Kidney (tissue), 22 donors: ENCODE measurements around the gene ZNF101. TPM values are rescaled to one million over a fixed set of nuclear protein-coding genes. Genes with fewer than 3 reads are reported as not detected.

Experiments
- DNase-seq, 5 donors: peaks; one replicate each; pipeline ENCODE4 v3.0.0-alpha.2; 2013 to 2020
- FAIRE-seq: peaks from 2 replicates; lab custom pipeline; 2012; peaks lifted over from hg19 to GRCh38; lab: Jason Lieb, UNC
- H3K27ac ChIP-seq, 2 donors: one replicate each; pipeline ENCODE4 v1.7.0; 2013; ENCODE audit warnings: low read depth in 2 of 2, low read length in 2 of 2, inconsistent platforms in 1 of 2
- H3K27me3 ChIP-seq: one replicate; pipeline ENCODE4 v1.7.1; 2013; ENCODE audit warnings: low read length, inconsistent platforms; ENCODE audit not compliant: control insufficient read depth, insufficient read depth
- H3K36me3 ChIP-seq, 3 donors: one replicate each; pipeline versions ENCODE4 v1.7.0 to v1.7.1; 2013; ENCODE audit warnings: low read length in 3 of 3, control low read depth in 1 of 3, inconsistent platforms in 1 of 3; ENCODE audit not compliant: insufficient read depth in 3 of 3, control insufficient read depth in 2 of 3
- H3K4me1 ChIP-seq, 3 donors: one replicate each; pipeline versions ENCODE4 v1.7.0 to v1.7.1; 2013; ENCODE audit warnings: low read length in 3 of 3, inconsistent platforms in 1 of 3, low read depth in 1 of 3; ENCODE audit not compliant: control insufficient read depth in 2 of 3, insufficient read depth in 2 of 3
- H3K4me3 ChIP-seq, 3 donors: one replicate each; pipeline versions ENCODE4 v1.7.0 to v1.8.1; 2013; ENCODE audit warnings: low read length in 3 of 3, control low read depth in 1 of 3, inconsistent platforms in 1 of 3
- H3K9ac ChIP-seq, 3 donors: one replicate each; pipeline versions ENCODE4 v1.7.0 to v1.7.1; 2013; ENCODE audit warnings: low read length in 3 of 3, control low read depth in 1 of 3, inconsistent platforms in 1 of 3
- H3K9me3 ChIP-seq, 3 donors: one replicate each; pipeline versions ENCODE4 v1.7.0 to v1.7.1; 2013; ENCODE audit warnings: low read length in 3 of 3, control low read depth in 1 of 3, inconsistent platforms in 1 of 3; ENCODE audit not compliant: control insufficient read depth in 2 of 3, insufficient read depth in 1 of 3
- intact Hi-C: fragments of 100-400 bp; cut with DNase I; formaldehyde crosslinking; loops from one replicate; pipeline ENCODE4 v1.11.1; 2022
- long read RNA-seq, 10 donors: library from polyadenylated mRNA in 1 of 10; unstranded in 1 of 10; transcript quantifications; one replicate each; pipeline ENCODE4 v2.0.0 and lab custom pipeline, GENCODE V29; 2021 to 2026
- polyA plus RNA-seq: library from polyadenylated mRNA; stranded (reverse); fragments of 350-450 nt; fragmentation: Illumina TruSeq; extraction: RNeasy Lipid Tissue Mini Kit (QIAGEN cat#74804); gene quantifications from one replicate; pipeline ENCODE4 v1.2.3, GENCODE V29; 2014; ENCODE audit warnings: low read depth, low replicate concordance; ENCODE audit not compliant: insufficient read depth
- total RNA-seq: library from RNA; stranded (reverse); fragmentation: NEBNext Ultra II Directional; extraction: Animal tissue kit (Norgen Biotek cat#: 25700); gene quantifications from one replicate; pipeline ENCODE4 v1.2.1, GENCODE V29; 2021
- TF ChIP-seq, protein P1 (sequence below): IDR thresholded peaks from 3 replicates; pipeline ENCODE4 v1.5.1; 2012; ENCODE audit warnings: mild to moderate bottlenecking, moderate library complexity, borderline replicate concordance; ENCODE audit not compliant: insufficient read depth; ENCODE audit errors: extremely low read depth
- donor health status: control.
- donor health status: control.
- donor health status: control.
- donor health status: control.
- donor health status: control.
- donor health status: DM: yes; HTN: yes; CAD: no.
- donor health status: Normal renal cell carcinoma (clear cell type).

ZNF101 gene
- total RNA-seq (21.2 TPM), polyA plus RNA-seq (10.2 TPM)
- long read RNA-seq, donor 1, full-length matches to known transcripts: 1 of 1 reads
- long read RNA-seq, donor 1, partial matches to known transcripts: 0 of 1 reads
- long read RNA-seq, donor 1, other reads (novel, unspliced or antisense): 0 of 1 reads
- long read RNA-seq, donor 2, partial matches to known transcripts: 0 of 1 reads
- long read RNA-seq, donor 2, other reads (novel, unspliced or antisense): 0 of 1 reads
- long read RNA-seq, donor 3, full-length matches to known transcripts: 3 of 3 reads
- long read RNA-seq, donor 3, partial matches to known transcripts: 0 of 3 reads
- long read RNA-seq, donor 3, other reads (novel, unspliced or antisense): 0 of 3 reads
- long read RNA-seq, donor 4, full-length matches to known transcripts: 3 of 3 reads
- long read RNA-seq, donor 4, partial matches to known transcripts: 0 of 3 reads
- long read RNA-seq, donor 4, other reads (novel, unspliced or antisense): 0 of 3 reads
- long read RNA-seq, donor 5: 0 reads
- long read RNA-seq, donor 6: 0 reads
- long read RNA-seq, donor 7, partial matches to known transcripts: 0 of 2 reads
- long read RNA-seq, donor 7, other reads (novel, unspliced or antisense): 2 of 2 reads
- long read RNA-seq, donor 8, partial matches to known transcripts: 0 of 1 reads
- long read RNA-seq, donor 8, other reads (novel, unspliced or antisense): 0 of 1 reads
- long read RNA-seq, donor 9, full-length matches to known transcripts: 2 of 2 reads
- long read RNA-seq, donor 9, partial matches to known transcripts: 0 of 2 reads
- long read RNA-seq, donor 9, other reads (novel, unspliced or antisense): 0 of 2 reads
- long read RNA-seq, donor 10, full-length matches to known transcripts: 1 of 1 reads
- long read RNA-seq, donor 10, partial matches to known transcripts: 0 of 1 reads
- long read RNA-seq, donor 10, other reads (novel, unspliced or antisense): 0 of 1 reads

- intact Hi-C loops: no loop called here
- peak within 1 kb of the TSS; percentile 33 to 67 for H3K27ac ChIP-seq
- peaks cover 0 to 5% (median 4%) of the 10 kb centered on the region in 3 donors for H3K4me1 ChIP-seq
- H3K36me3 ChIP-seq: no peaks in the 10 kb centered on the region
- peak within 1 kb of the TSS; percentile 85 to 92 (median 89) for H3K4me3 ChIP-seq
- peak within 1 kb of the TSS; percentile 74 to 82 (median 77) for H3K9ac ChIP-seq
- TF ChIP-seq, protein P1, sequence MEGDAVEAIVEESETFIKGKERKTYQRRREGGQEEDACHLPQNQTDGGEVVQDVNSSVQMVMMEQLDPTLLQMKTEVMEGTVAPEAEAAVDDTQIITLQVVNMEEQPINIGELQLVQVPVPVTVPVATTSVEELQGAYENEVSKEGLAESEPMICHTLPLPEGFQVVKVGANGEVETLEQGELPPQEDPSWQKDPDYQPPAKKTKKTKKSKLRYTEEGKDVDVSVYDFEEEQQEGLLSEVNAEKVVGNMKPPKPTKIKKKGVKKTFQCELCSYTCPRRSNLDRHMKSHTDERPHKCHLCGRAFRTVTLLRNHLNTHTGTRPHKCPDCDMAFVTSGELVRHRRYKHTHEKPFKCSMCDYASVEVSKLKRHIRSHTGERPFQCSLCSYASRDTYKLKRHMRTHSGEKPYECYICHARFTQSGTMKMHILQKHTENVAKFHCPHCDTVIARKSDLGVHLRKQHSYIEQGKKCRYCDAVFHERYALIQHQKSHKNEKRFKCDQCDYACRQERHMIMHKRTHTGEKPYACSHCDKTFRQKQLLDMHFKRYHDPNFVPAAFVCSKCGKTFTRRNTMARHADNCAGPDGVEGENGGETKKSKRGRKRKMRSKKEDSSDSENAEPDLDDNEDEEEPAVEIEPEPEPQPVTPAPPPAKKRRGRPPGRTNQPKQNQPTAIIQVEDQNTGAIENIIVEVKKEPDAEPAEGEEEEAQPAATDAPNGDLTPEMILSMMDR: no peak
- FAIRE-seq (no peak), DNase-seq (peak; percentile 94 to 98 (median 97))
- H3K9me3 ChIP-seq: no peaks in the 10 kb centered on the region
- H3K27me3 ChIP-seq: no peaks in the 10 kb centered on the region
Measured at GRCh38 chr19:19668230-19669012, at the start of gene ZNF101. TSS of gene ZNF101 (plus strand) at chr19:19668839. CDS start at chr19:19668964, 125 bp downstream.

DNA sequence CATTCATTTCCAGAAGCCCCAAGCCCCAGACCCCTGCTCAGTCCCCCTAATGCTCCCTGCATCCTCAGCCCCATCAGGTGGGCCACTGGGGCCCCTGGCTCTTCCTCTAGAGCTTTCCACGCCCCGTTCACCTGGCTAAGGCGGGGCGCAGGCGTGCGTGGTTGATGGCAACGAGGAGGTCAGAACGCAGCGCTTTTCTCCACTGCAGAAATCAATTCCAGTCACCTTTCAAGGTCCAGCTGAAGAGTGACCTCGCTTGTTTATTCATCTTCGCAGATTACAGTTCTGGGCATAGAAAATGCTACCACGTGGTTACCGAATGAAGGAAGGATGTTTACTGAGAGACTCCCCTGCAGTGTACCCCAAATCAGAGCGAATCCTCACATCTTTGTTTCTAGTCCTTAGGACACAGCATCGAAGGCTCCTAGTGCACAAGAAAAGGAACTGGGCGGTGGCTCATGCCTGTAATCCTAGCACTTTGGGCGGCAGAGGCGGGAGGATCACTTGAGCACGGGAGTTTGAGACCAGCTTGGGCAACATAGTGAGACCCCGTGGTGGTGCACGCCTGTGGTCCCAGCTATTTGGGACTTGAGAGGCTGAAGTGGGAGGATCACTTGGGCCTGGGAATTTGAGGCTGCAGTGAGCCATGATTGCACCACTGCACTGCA, 49.3 kb upstream of the ZNF101 start:
- Histone ChIP-seq H3K9ac (no peak overlapping the region), H3K4me3 (peak overlapping the region in 1 of 3 donors; percentile 53), H3K9me3 (no peaks in the 10 kb centered on the region), H3K27me3 (no peaks in the 10 kb centered on the region), H3K27ac (no peak overlapping the region), H3K36me3 (no peaks in the 10 kb centered on the region), H3K4me1 (no peaks in the 10 kb centered on the region)
- TF ChIP-seq, protein P1: no peak
- FAIRE-seq: no peak
- no peak for DNase-seq
- intact Hi-C loops: no loop called here

- DNase-seq (no peak), FAIRE-seq (no peak)
- no peaks in the 10 kb centered on the region for H3K36me3 ChIP-seq
- intact Hi-C loops: no loop called here
- TF ChIP-seq, protein P1: no peak
- no peaks in the 10 kb centered on the region for H3K27me3 ChIP-seq
- H3K4me3 ChIP-seq: no peak overlapping the region
- no peak overlapping the region for H3K27ac ChIP-seq
- H3K9ac ChIP-seq: no peak overlapping the region
- no peaks in the 10 kb centered on the region for H3K9me3 ChIP-seq
- no peaks in the 10 kb centered on the region for H3K4me1 ChIP-seq
Measured at GRCh38 chr19:19619849-19620210, 48.8 kb upstream of the ZNF101 start.
